HG02763 (cell line): Measurements from ENCODE around the gene LAMC3.

Experiments used
- ATAC-seq: cut with Tn5 transposase; IDR thresholded peaks from one replicate; pipeline ENCODE4 v1.9.1; 2021; ENCODE audit warnings: mild to moderate bottlenecking, moderate library complexity; ENCODE audit not compliant: unreplicated experiment

Gene LAMC3

DNA sequence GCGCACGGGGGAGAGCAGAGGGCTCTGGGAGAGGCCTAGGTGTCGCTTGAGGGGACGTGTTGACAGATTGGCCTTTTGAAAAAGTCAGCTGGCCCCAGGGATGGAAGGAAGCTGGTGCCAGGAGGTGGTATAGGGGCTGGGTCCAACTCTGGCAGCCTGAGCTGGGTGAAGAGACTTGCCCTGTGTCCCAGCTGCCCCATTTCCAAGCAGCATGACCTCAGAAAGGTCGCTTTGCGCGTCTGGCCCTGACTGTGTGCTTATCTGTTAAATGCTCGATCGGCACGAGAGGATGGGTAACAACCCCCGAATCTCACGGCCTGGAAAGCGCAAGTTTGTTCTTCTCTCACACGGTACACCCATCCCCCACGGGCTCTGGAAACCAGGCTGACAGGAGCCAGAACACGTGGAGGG lies 31.2 kb upstream of the LAMC3 start:
- ATAC-seq = no peak

DNA sequence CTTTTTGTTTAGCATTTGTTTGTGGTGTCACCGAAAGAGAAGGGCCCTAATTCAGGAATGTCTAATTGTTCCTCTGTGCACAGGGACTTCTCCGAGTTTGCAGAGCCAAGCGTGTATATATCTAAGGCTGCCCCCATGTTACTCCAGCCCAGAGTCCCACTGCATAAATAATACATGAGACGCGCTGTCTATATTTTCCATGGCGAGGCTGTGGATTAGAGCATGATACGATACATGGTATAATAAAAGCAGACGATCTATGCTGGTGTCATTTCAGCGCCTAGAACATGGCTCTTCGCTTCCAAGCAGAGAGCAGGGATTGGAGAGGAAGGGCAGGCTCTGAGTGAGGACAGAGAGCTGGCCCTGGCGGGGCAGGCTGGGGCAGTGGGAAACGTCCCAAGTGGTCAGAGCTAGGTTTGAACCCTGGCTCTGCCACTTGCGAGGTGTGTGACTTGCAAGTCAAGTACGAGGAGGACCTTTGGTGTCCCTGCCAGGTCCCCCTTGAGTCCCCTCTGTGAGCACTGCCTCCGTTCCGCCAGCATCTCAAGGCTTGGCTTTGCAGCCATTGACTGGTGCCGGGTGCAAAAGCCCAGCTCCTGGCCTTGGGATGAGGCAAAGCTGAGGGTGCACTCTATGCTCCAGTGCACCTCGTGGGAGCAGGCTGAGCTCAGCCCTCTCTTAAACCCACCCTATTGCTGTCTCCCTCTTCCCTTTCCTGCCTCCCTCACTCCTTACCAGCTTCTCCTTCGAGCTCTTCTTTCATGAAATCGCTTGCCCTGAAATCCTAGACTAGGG lies 29.2 kb upstream of the LAMC3 start:
- no peak for ATAC-seq

DNA sequence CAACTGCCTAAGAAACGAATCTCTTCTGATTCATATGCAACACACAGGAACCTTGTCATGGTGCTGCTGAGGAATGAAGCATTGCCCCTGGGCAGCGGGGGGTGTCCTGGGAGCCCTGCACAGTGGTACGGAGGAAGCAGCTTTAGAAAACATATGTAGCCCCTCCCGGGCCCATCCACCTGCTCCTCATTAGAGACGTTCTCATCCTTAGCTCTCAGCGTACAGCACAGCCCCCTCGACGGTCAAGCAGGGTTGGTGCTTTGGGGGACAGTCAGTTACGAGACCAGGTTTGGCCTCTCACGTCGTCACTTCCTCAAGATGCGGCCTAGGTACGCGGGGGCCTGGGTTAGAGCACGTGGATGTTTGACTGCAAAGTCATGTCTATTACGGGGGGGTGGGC lies 28.4 kb upstream of the LAMC3 start:
- ATAC-seq = no peak

DNA sequence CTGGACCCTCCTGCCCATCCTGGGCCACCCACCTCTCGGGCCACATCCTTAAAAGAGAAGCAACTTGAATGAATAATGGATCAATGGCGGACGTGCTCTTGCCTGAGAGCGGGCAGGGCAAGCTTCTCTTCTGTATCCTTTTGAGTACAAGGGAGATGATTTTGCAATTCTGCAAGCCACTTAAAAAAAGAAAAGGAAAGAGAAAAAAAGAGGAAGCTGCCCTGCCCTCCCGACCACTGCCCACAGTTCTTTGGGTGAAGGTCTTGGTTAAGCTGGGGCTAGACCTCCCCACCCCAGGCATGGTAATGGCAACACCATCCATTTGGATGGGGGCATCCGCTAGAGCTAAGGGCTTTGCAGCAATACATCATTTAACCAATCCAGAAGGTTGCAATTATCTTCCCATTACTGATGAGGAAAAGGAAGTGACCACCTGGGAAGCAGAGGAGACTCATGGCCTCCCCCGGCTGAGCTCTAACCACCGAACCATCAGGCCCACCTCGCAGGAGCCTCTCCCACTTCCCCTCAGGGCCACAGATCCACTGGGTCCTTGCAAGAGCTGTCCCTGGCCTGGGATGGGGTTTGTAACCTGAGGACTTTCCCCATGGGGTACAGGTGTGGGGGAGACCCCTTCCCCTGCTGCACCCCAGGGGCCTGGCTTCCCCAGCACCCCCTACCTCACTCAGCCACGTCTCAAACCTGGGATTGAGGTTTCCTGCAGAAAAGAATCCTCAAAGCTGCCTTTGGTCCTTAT lies 27.8 kb upstream of the LAMC3 start:
- no peak for ATAC-seq

DNA sequence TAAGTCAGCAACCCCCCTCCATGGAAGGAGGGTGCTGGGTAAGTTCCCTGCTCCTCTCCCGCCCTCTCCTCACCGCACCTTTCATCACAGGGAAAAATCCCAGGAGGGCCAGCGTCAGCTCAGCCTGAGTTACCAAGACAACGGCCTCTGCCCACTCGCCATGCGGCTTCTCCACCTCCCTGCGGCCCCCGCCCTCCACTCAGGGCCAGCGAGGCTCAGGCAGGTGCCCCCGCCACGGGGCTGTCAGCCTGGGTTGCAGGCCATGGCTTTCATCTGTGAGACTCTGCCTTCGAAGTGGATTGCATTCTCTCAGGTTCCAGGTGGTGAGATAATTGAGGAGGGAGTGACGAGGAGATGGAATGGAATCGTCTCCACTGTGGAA lies 27.2 kb upstream of the LAMC3 start:
- no peak for ATAC-seq

DNA sequence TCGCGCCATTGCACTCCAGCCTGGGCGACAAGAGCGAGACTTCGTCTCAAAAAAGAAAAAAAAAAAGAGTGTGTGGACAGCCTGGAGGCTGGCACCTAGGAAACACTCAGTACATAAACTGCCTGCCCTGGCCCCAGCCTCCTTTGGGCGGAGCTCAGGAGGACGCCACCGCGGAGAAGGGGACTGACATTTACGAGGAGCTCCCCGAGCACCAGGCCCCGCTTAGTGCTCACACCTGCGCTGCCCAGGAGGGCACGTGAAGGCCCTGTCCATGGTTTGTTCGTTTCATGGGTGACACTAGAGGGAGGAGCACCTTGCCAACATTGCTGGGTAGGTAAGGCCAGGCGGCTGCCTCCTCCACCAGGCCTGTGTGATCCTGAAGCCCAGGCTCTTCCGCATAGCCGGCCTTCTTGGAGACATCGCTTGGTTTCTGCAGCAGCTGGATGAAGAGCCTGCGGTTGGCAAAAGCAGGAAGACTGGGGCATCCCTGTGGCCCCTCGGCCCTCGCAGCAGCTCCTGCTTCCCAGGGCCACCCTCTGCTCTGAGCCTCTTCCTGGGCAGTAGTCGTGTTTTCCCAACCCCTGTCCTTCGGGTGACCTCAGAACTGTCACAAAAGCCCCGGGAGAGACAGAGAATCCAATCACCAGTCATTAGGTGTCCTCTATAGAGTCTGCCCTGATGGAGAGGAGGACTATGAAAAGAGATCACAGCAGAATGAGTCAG lies 26.2 kb upstream of the LAMC3 start:
- no peak for ATAC-seq

DNA sequence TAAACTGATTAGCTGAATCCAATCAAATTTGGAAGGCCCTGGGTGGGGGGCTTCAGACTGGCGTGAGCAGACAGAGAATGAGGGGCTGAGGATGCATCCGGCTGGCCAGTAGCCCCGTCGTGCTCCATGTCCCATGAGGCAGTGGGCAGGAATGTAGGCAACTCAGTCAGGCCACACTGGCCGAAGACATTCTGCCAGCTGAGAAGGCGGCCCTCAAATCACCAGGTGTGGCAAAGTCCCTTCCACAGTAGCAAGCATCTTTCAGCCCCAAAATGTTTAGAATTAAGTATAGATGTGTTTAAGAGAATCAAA lies 25.7 kb upstream of the LAMC3 start:
- ATAC-seq = no peak

DNA sequence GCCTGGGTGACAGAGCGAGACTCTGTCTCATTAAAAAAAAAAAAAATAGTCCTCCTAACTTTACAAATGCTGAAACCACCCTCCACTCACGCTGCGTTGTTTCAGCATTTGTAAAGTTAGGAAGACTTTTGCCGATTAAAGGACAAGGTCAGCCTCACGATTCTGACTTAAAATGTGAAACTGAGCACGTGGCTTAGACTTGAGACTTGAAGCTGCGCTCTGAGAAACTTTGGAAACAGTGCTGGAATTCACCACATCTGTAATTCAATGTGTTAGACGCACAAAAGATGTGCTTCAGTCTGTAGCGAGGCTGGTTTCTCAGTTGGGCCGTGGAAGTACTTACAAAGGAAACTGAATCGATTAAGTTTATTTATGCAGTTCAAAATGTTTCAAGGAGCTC lies 25.0 kb upstream of the LAMC3 start:
- ATAC-seq = no peak

DNA sequence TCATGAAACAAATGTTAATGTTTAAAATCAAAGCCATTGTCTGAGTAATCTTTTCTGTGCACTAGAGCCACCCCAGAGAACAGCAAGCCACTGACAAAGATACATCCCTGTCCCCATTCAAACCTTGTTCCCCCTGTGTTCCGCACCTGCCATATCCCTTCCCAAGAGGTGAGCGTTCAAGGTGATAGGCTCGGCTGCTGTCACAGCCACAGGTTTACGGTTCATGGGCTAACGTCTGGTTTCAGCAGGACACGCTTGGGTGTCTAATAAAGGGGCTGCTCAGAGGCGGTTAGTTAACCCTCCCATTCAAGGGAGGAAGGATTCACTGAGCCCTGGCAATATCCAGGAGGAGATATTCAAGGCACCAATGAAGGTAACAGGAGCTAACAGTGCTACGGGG lies 24.5 kb upstream of the LAMC3 start:
- ATAC-seq = no peak

DNA sequence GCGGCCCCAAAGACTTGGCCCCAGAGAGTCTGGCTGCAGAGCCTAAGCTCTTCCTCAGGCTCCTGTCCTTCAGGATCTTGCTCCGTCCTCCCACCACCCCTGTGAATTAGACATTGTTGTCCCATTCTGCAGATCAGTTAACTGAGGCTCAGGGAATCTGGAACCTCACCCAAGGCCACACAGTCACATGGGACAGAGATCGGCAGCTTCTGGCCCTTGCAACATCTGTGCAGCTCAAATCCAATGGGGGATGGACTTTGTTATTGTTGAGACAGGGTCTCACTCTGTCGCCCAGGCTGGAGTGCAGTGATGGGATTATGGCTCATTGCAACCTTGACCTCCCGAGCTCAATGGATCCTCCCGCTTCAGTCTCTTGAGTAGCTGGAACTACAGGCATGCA lies 23.9 kb upstream of the LAMC3 start:
- ATAC-seq = no peak

DNA sequence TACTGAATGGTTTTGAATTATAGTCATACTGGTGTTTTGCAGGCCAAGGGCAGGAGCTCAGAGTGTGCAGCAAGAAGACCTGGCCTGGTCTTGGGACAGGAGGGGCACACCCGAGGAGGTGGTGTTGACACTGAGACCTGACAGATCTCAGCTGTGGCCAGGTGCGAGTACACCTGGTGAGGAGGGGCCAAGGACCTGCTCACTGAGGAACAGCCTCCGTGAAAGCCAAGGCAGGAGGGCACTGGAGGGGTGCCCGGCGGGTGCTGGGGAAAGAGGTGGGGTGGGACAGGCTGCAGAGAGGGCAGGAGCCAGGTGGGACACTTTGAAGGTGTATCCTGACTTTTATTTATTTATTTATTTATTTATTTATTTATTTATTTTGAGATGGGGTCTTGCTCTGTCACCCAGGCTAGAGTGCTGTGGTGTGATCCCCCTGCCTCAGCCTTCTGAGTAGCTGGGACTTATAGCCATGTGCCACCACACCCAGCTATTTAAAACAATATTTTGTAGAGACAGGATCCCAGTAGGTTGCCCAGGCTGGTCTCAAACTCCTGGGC lies 23.3 kb upstream of the LAMC3 start:
- ATAC-seq = no peak

DNA sequence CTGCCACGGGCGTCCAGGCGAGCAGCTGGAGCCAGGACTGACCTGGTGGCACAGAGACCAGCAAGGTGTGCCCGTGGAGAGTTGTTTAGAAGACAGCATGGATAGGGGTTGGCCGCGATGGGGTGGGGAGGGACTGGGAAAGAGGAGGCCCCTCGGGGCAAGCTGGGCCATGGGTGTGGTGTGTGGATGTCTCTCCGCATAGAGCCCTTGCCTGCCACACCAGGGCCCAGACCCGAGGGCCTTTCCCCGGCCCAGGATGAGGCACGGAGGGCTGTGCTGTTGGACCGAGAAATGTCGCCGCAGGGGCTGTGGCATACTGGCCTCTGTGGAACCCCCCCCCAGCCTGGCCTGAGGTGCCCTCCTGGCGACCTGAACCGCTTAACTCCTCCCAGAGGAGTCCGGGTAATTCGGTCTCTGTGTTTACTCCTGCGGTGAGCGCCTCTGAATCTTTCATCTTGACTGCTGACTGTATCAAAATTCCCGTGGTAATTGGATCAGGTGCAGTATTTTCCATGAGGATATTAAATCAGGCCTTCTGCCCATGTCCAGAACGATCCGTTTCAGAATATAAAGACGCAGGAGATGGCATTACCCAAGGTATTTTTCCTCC lies 22.5 kb upstream of the LAMC3 start:
- ATAC-seq = no peak

DNA sequence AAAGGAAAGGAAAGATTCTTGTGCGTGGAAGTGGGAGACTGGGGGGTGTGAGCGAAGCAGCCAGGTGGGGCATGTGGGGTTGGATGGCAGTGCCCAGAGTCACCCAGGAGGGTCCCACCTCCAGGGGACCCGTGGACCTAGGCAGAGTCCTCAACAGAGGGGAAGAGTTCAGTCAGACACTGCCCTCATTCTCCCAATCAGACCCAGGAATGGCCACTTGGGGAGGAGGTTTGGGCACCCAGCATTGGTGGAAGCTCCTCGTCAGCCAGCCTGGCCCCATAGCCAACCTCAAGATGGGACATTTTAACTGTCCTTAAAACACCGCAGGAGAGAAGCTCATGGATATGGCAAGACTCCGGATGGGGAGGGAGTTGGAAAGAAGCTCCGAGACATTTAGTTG lies 21.9 kb upstream of the LAMC3 start:
- no peak for ATAC-seq

DNA sequence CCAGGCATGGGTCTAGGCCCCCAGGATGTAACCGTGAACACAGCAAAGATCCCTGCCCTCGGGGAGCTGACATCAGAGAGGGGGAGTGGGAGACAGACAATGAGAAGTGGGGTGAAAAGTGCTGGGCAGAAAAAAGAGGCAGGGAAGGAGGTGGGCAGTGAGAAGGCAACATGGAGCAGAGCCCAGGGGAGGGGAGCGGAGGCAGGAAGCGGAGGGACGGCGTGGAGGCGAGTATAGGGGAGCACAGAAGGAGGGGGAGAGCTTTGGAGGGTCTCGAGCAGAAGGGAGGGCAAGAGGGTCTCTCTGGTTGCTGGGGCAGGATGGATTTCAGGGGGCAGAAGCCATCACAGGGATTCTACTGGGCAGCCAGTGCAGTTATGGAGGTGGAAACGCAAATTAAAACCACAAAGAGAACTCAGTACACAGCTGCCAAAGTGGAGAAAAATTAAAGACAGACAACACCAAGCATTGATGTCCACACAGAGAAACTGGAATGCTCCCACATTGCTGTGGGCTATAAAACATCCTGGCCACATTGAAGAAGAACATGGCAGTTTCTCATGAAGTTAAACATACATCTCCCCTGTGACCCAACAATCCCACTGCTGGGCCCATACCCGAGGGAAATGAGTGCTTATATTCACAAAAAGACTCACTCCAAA lies 21.1 kb upstream of the LAMC3 start:
- no peak for ATAC-seq

DNA sequence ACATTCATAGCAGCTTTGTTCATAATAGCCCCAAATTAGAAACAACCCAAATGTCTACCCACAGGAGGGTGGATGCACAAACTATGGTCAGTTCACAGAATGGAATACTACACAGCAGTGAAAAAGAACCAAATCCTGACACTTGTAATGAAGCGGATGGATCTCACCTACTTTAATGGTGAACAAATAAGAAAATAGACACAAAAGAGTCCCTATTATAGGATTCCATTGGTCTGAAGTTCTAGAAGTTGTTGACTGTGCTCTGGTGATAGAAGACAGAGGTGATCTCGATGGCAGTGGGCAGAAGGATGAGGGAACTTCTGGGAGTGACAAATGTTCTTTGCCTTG lies 20.6 kb upstream of the LAMC3 start:
- no peak for ATAC-seq

DNA sequence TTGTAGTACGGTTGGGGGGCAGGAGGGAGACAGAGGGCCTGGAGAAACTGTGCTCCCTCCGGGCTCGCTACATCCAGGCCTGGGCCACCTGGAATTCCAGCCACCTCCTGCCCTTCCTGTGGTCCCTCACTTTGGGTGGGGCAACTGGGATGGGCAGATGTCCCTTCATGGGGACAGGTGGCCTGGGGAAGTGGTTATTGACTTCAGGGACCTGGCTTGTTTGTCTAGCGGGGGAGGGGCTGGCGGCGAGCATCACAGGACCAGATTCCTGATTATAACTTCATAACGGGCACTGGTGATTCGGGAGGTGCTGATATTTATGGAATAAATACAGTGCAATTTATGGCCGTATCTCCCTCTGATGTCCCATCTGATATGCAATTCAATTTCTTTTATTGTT lies 20.1 kb upstream of the LAMC3 start:
- ATAC-seq = no peak

DNA sequence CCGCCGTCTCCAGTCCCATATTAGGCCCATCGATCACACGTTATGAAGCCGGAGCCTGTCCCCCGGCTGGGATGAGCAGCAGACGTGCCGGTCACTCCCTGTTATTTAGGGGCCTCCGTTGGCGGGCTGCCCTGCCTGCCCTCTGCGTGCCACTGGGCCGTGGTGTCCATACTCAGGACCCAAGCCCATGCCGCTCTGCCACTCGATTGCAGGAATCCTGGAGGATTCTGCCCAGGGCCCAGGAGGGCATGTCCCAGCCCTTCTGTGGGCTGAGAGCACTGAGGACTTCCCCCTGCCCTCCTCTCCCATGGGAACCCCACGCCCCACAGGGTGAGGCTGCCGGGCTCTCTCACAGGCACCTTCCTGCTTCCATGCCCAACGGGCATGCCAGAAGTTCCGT lies 19.6 kb upstream of the LAMC3 start:
- ATAC-seq = no peak

DNA sequence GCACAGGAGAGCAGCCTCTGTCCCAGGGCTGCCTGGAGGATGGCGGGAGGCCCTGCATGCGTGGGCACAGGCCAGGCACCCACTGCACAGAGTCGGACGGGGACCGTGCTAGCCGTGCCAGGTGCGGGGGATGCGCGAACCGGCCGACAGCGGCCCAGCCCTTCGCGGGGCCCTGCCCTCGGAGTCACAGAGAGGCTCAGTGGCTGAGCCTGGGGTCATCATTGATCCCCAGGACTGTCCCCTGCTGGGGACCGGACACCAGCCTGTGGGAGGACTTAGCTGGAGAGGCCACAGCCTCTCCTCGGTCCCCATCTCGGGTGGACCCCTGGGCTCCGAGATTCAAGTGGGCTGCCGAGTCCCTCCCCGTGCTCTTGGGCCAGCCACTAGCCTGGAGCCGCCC lies 19.1 kb upstream of the LAMC3 start:
- no peak for ATAC-seq

DNA sequence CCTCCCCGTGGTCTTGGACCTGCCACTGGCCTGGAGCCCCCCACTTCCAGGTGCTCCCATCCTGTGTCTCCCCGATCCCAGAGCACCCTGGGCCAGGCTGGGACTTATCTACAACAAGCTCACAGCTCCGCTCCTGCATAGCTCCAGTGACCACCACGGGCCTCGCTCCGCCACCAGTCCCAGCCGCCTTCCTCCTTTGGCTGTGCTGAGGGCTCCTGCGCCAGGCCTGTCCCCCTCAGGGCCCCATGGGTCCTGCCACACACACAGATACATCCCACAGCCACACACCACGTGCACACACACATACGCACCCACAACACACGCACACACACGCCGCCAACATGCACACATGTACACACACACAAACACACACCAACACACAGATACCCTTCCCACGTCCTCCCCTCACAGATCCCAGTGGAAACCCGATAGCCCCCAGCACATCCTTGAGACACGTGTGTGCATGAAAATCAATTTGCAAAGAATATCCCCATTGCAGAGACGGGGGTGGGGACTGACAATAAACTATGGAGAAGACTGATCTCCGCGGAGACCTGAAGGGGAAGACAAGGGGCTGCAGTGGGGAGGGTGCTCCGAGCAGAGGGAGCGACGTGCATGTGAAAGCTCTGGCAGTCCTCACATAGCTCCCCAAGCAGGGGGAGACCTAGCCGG lies 18.5 kb upstream of the LAMC3 start:
- ATAC-seq = no peak

DNA sequence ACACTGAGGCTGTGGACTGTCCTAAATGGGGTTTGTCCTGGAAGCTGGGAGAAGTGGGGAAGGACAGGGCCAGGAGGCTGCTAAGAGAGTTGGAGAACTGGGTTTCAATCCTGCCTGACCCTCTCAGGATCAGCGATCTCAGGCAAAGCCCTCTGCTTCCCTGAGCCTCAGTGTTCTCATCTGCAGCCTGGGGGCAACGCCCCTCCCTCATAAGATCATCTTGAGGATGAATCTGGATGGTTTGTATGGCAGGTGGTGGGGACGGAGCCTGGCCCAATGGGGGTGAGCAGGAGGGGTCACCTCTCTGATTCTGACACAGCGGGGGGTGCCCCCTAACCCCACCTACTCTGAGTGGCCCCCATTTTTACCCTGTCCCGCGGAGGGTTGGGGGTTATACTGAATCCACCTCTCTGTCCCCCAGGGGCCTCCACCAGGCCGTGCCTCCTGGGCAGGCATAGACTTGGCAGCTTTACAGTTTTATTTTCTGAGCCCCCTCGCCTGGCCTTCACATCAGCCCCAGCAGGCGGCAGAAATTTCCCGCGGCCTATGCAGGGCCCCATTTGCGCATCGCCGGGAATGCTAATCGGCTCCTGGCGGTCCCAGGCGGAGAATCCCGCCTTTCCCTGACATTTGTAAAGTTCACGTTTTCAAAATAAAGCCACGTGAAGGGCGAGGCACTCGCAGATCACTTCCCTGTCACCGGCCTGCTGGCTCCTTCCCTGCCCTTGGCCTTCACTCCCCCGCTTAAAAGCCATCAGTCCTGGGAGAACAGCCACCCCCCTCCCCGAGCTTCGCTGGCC lies 17.8 kb upstream of the LAMC3 start:
- ATAC-seq = no peak
